HepG2 (cell line): ENCODE results near the gene SMIM1. TPM values are rescaled to one million over a fixed set of nuclear protein-coding genes. Genes with fewer than 3 reads are reported as not detected.

Source experiments
- BHLHE40 ChIP-seq: IDR thresholded peaks from 2 replicates; pipeline ENCODE4 v1.6.1; 2011; ENCODE audit warnings: low read length, improper control_type of control experiment
- HNRNPH1 ChIP-seq: fragments of 200-400 bp; formaldehyde crosslinking; optimal IDR thresholded peaks from 2 replicates; pipeline ENCODE3; 2017; ENCODE audit warnings: mild to moderate bottlenecking, low read depth, low read length
- IRF1 ChIP-seq: sonication (generic); formaldehyde crosslinking; IDR thresholded peaks from 2 replicates; pipeline ENCODE4 v1.4.0; 2020; ENCODE audit warnings: low read depth, mild to moderate bottlenecking, missing genetic modification reagents
- NR1H2 ChIP-seq: sonication (generic); formaldehyde crosslinking; IDR thresholded peaks from 2 replicates; pipeline ENCODE4 v1.8.1; 2022; ENCODE audit warnings: low read depth, missing genetic modification reagents, borderline replicate concordance
- REST ChIP-seq, 2 experiments: IDR thresholded peaks; 2 replicates each; pipeline ENCODE4 v1.6.1; 2011 to 2012; ENCODE audit warnings: low read length in 2 of 2, borderline replicate concordance in 1 of 2, low read depth in 1 of 2, mild to moderate bottlenecking in 1 of 2, moderate library complexity in 1 of 2
- SAFB2 ChIP-seq: sonication (generic); formaldehyde crosslinking; IDR thresholded peaks from 2 replicates; pipeline ENCODE4 v1.5.1; 2020; ENCODE audit warnings: missing genetic modification reagents, low read depth, mild to moderate bottlenecking, borderline replicate concordance
- SNAPC2 ChIP-seq: sonication (generic); formaldehyde crosslinking; IDR thresholded peaks from 2 replicates; pipeline ENCODE4 v1.8.1; 2022; ENCODE audit warnings: mild to moderate bottlenecking, missing genetic modification reagents
- SSRP1 ChIP-seq: IDR thresholded peaks from 2 replicates; pipeline ENCODE4 v1.6.1; 2016; ENCODE audit warnings: control low read depth
- XBP1 ChIP-seq: sonication (generic); formaldehyde crosslinking; IDR thresholded peaks from 2 replicates; pipeline ENCODE4 v1.5.0; 2020; ENCODE audit warnings: missing genetic modification reagents
- ZBTB10 ChIP-seq: sonication (generic); formaldehyde crosslinking; IDR thresholded peaks from 2 replicates; pipeline ENCODE4 v1.4.0; 2020; ENCODE audit warnings: missing genetic modification reagents, borderline replicate concordance
- ZFP41 ChIP-seq: sonication (generic); formaldehyde crosslinking; IDR thresholded peaks from 2 replicates; pipeline ENCODE4 v1.4.0; 2020; ENCODE audit warnings: mild to moderate bottlenecking, missing genetic modification reagents, borderline replicate concordance
- ZHX1 ChIP-seq: sonication (generic); formaldehyde crosslinking; IDR thresholded peaks from 2 replicates; pipeline ENCODE4 v1.8.1; 2022; ENCODE audit warnings: low read depth, mild to moderate bottlenecking, missing genetic modification reagents
- ZNF296 ChIP-seq: sonication (generic); formaldehyde crosslinking; conservative IDR thresholded peaks from 2 replicates; pipeline ENCODE4 v1.5.0; 2020; ENCODE audit warnings: mild to moderate bottlenecking, missing genetic modification reagents
- ZNF574 ChIP-seq: sonication (generic); formaldehyde crosslinking; IDR thresholded peaks from 2 replicates; pipeline ENCODE4 v1.4.0; 2020; ENCODE audit warnings: missing genetic modification reagents
- ZNF879 ChIP-seq: sonication (generic); formaldehyde crosslinking; IDR thresholded peaks from 2 replicates; pipeline ENCODE4 v1.8.1; 2023; ENCODE audit warnings: missing genetic modification reagents
- polyA plus RNA-seq, 8 experiments: library from polyadenylated mRNA; depleted of rRNA in 3 of 8; stranded (reverse) in 7 of 8; unstranded in 1 of 8; fragments of >200 nt; fragmentation: Illumina TruSeq in 4 of 8; extraction: Trizol in 4 of 8; gene quantifications; 2 replicates each; pipeline versions ENCODE4 v1.2.1 to v1.2.3, GENCODE V29; 2011 to 2016; ENCODE audit warnings: low read depth in 4 of 8, missing spikeins in 1 of 8, mixed read lengths in 1 of 8; ENCODE audit not compliant: insufficient read depth in 1 of 8
- total RNA-seq, 5 experiments: library from RNA; depleted of rRNA; stranded (reverse); fragments of >200 nt; fragmentation: Illumina TruSeq; extraction: Trizol; gene quantifications; 2 replicates each; pipeline ENCODE4 v1.2.3, GENCODE V29; 2016; ENCODE audit warnings: low read depth in 1 of 5

SMIM1 gene
- total and polyA plus RNA-seq, 2 of the 13 experiments (the other 11 are each of a cell fraction or from before 2014, with no cell fraction given) = 12.4 to 56.3 TPM

GRCh38 chr1:3796215-3797061 is 23.9 kb downstream of the SMIM1 start, which contains the start of gene LRRC47 (continued):
- TF ChIP-seq ZNF574 (CRISPR knock-in tag) (peak; percentile 100), BHLHE40 (peak; percentile 68), XBP1 (no peak), ZFP41 (CRISPR knock-in tag) (no peak), HNRNPH1 (no peak), ZNF879 (peak; percentile 64; the same call in 1 of the 2 replicates), IRF1 (CRISPR knock-in tag) (no peak), ZHX1 (CRISPR knock-in tag) (0 out of 2 replicates have a peak, but pooled peaks have one; percentile 74), SSRP1 (CRISPR knock-in tag) (no peak), ZBTB10 (CRISPR knock-in tag) (no peak; the same call in 1 of the 2 replicates), SNAPC2 (CRISPR knock-in tag) (no peak), REST (IDR thresholded peaks at IDR 0.05; ENCODE audit: borderline replicate concordance in 1 of 2, low read depth in 1 of 2, low read length in 2 of 2) (no peak), ZNF296 (CRISPR knock-in tag) (no peak), NR1H2 (CRISPR knock-in tag) (no peak; the same call in 1 of the 2 replicates), SAFB2 (peak; percentile 87; the same call in 1 of the 2 replicates)
